HAP-1 (cell line): ENCODE measurements around the gene TBC1D16.

Experiments used
- DNase-seq, 2 experiments: peaks; one replicate each; pipeline ENCODE4 v3.0.0-alpha.2; 2016 to 2020; ENCODE audit warnings: low spot score in 2 of 2
- H3K27me3 ChIP-seq: fragments of 250-450 bp; sonication (Bioruptor Pico); 2 replicates; pipeline ENCODE4 v1.5.1; 2020; ENCODE audit warnings: low read depth, mild to moderate bottlenecking, moderate library complexity
- H3K36me3 ChIP-seq: fragments of 250-450 bp; sonication (Bioruptor Pico); replicated peaks from 2 replicates; pipeline ENCODE4 v1.5.1; 2020; ENCODE audit warnings: mild to moderate bottlenecking
- H3K4me1 ChIP-seq: fragments of 250-450 bp; sonication (Bioruptor Pico); 2 replicates; pipeline ENCODE4 v1.5.1; 2020; ENCODE audit warnings: mild to moderate bottlenecking
- H3K4me3 ChIP-seq: fragments of 250-450 bp; sonication (Bioruptor Pico); 2 replicates; pipeline ENCODE4 v1.5.1; 2020; ENCODE audit warnings: mild to moderate bottlenecking, moderate library complexity
- H3K9me3 ChIP-seq: fragments of 250-450 bp; sonication (Bioruptor Pico); 2 replicates; pipeline ENCODE4 v1.5.1; 2020; ENCODE audit warnings: mild to moderate bottlenecking, moderate library complexity
- in situ Hi-C: fragments of 300-500 bp; cut with MboI; formaldehyde crosslinking; loops from 3 replicates; pipeline ENCODE4 v1.14.3; 2020; ENCODE audit warnings: low sequenced_read_pairs, inconsistent platforms, mixed read lengths

TBC1D16 gene

DNA sequence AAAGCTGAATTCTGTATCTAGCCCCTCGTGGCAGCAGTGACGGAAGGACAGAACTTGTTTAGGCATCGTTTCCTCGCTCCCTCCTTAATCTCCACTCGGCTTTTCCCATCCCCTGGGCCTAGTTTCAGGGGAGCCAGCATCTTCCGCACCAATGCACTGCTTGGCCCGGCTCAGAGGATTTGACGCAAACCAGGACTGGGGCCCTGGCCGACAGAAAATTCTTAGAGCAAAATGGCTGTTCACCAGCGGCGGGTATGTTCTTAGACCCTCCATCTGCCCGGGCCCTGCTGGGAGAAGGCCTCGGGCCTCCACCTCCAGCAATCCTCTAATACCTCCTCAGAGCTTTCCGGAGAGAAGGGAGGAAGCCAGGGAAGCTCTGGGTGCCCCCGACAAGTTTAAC is 54.6 kb downstream of the TBC1D16 start:
- in situ Hi-C loops, result no loop called here
- Histone ChIP-seq H3K27me3 (no peaks in the 10 kb centered on the region), H3K9me3 (no peaks in the 10 kb centered on the region)

DNA sequence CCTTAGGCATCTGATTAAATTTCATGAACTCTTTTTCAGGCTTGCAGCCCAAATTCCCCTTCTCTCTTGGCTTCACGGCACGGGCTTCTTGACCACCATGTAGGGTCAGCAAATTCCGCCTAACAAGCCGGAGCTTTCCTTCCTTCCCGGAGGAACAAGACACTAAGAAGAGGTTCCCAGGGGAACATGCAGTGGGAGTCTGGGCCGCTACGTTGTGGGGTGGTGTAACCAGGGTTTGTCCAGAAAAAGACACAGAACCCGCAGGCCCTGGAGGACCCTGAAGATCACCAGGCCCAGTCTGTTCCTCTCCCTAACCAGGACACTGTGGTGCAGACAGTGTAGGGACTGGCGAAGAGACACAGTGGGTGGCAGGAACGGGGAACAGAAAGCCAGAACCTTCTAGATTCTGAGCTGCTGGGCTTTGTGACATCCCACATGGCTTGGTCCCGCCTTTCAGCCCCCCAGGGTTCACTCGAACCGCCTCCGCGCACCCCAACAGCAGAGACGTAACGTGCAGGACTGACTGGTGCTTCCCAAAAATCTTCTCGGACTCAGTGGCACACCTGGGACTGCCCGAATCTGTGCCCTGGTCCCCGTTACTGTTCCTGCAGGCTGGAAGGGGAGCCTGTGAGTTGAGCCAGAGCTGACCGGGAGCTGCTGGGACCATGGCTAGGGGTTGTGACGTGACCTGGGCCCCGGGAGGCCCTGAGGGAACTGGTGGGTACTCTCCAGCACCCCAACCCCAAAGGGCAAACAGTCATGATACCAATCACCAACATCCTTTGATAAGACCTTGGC is 55.2 kb downstream of the TBC1D16 start:
- in situ Hi-C loops, result no loop called here
- no peaks in the 10 kb centered on the region for H3K36me3 ChIP-seq
- no peaks in the 10 kb centered on the region for H3K9me3 ChIP-seq
- peaks cover 8% of the 10 kb centered on the region; the same call in 1 of the 2 replicates for H3K4me1 ChIP-seq
- no peaks in the 10 kb centered on the region for H3K27me3 ChIP-seq
- no peak for DNase-seq
- no peak overlapping the region for H3K4me3 ChIP-seq

More for the DNA sequence above, 54.6 kb downstream of the TBC1D16 start:
- H3K4me3 ChIP-seq, result no peak overlapping the region
- no peak for DNase-seq
- peaks cover 8% of the 10 kb centered on the region; the same call in 1 of the 2 replicates for H3K4me1 ChIP-seq
- H3K36me3 ChIP-seq, result no peaks in the 10 kb centered on the region

DNA sequence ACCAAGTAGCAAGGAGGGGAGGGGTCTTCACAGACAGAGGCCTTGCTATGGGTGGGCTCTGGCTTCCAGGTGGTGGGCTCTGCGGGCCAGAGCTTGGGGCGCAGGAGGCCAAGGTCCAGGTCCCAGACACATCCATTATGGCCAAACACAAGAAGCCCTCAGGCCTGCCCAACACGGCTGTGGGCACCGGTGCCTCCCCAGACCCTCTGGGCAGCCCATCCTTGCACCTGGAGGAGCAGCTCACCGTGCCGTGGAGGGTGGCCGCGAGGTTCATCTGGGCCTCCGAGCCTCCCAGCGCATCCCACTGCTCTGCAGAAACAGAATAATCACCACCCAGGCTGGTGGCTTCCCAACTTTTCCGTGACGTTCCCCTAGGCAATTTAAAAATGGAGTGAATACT is 55.9 kb downstream of the TBC1D16 start:
- in situ Hi-C loops, result no loop called here
- Histone ChIP-seq H3K36me3 (no peaks in the 10 kb centered on the region), H3K9me3 (no peaks in the 10 kb centered on the region), H3K4me3 (no peak overlapping the region), H3K4me1 (peaks cover 8% of the 10 kb centered on the region; the same call in 1 of the 2 replicates), H3K27me3 (no peaks in the 10 kb centered on the region)
- DNase-seq, result no peak

DNA sequence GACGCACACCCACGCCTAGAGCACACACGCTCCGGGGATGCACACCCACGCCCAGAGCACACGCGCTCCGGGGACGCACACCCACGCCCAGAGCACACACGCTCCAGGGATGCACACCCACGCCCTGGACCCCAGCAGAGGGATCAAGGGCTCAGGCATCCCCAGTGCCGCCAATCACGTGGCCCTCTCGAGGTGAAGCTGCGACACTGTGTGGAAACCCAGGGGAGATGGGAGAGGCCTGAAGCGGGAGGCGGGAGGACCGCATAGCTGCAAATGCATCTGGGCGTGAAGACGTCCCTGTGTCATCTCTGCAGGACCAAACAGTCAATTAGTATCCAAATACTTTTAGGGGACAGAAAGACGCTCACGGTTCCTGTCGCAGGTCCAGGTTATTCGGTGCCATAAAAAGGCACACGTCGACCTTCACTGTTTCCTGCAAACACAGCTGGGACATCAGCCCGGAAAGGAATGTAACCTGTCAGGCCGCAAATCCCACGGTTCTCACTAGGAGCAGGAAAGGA is 56.4 kb downstream of the TBC1D16 start:
- in situ Hi-C loops, result no loop called here
- Histone ChIP-seq H3K36me3 (no peaks in the 10 kb centered on the region), H3K9me3 (no peaks in the 10 kb centered on the region), H3K27me3 (no peaks in the 10 kb centered on the region), H3K4me1 (peaks cover 8% of the 10 kb centered on the region; the same call in 1 of the 2 replicates), H3K4me3 (no peak overlapping the region)
- DNase-seq, result no peak

DNA sequence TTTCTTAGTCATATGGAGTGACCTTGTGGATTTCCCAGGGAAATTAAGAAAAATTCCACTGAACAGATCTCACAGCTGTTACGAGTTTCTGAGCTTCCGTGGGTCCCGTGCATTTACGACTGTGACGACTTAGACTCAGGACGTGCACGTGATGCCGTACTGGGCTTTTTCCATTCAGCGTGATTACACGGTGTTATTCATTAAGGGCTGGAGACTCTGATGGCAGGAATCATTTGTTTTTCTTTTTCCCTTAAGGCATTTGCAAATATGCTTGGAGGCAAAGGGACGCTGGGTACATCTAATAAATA is 57.2 kb downstream of the TBC1D16 start:
- in situ Hi-C loops, result no loop called here
- H3K4me1 ChIP-seq, result peaks cover 8% of the 10 kb centered on the region; the same call in 1 of the 2 replicates
- H3K4me3 ChIP-seq, result no peak overlapping the region
- H3K27me3 ChIP-seq, result no peaks in the 10 kb centered on the region
- H3K9me3 ChIP-seq, result no peaks in the 10 kb centered on the region
- no peaks in the 10 kb centered on the region for H3K36me3 ChIP-seq
- no peak for DNase-seq

DNA sequence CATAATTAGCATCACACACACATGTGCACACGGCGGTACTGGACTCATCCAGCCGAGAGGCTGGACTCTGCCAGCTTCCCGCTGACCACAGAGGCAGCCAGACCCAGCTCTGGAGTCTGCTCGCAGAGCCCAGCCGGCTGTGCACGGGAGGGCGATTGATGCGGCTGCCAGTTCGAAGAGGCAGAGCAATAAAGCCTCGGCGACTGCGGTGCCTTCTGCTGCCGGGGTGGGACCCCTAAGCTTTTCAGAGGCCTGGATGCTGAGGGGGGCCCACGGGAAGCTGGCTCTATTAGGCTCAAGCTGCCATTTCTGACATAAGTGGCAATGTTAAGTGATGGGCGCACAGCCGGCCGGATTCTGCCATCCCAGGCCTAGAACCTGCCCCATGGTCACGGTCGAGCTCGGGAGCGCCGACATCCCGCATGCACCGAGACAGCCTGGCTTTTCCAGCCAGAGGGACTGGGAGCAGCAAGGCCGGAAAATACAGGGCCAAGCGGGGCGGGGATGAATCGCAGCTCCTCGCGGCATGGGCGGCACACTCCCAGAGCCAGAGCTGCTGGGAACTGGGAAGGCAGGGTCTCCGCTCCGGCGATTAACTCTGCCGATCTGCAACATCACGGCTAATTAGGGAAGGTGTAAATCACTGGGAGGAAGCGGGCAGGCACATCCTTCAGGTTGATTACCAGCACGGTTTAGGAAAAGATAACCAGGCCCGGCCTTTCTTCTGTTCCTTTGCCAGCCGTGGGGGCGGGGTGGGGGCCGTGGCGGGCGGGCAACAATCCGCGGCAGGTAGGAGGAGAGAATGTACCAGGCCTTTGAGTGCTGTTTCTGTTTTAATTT is 57.7 kb downstream of the TBC1D16 start:
- no peak for DNase-seq
- in situ Hi-C loops, result no loop called here
- no peaks in the 10 kb centered on the region for H3K9me3 ChIP-seq
- no peak overlapping the region for H3K4me3 ChIP-seq
- peaks cover 8% of the 10 kb centered on the region; the same call in 1 of the 2 replicates for H3K4me1 ChIP-seq
- no peaks in the 10 kb centered on the region for H3K27me3 ChIP-seq
- no peaks in the 10 kb centered on the region for H3K36me3 ChIP-seq

DNA sequence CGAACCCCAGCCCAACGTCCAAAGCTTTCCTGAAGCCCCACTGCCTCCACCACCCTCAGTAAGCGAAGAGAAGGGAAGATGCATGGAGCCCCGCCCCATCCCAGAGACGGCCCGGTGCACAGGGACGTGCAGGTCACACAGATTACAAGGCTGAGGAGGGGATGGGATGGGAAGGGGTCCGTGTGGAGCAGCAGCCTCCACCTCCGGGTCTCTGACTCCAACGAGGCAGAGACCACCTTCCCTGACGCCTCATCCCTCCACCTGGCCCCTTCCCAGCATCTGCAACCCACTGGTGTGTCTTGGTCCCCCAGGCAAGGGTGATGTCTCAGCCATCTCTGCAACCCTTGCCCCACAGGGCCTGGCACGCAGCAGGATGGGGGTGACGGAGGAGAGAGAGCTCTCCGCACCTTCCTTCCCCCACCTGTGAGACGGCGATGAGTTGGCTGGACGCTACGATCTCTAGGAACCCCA is 58.5 kb downstream of the TBC1D16 start:
- no peak for DNase-seq
- in situ Hi-C loops, result no loop called here
- H3K27me3 ChIP-seq, result no peaks in the 10 kb centered on the region
- H3K9me3 ChIP-seq, result no peaks in the 10 kb centered on the region
- peaks cover 6% of the 10 kb centered on the region; the same call in 1 of the 2 replicates for H3K4me1 ChIP-seq
- no peak overlapping the region for H3K4me3 ChIP-seq
- no peaks in the 10 kb centered on the region for H3K36me3 ChIP-seq

DNA sequence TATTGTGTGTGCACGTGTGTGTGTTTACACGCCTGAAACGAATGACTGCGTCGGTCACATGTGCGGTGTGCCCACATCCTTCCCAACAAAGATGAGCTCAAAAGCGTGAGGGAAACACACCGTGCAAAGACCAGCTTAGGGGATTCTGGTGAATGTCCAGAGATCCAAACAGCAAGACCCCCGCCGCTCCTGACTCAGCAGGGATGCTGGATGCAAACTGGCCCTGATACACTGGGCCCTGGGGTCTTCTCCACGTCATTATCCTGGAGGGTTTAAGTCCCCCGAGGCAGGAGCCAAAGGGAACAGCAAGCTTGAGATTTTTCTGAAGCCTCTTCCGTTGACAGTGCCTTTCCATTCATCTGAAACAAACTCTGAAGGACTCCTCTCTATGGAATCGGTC is 59.2 kb downstream of the TBC1D16 start:
- DNase-seq, result no peak
- Histone ChIP-seq H3K36me3 (no peaks in the 10 kb centered on the region), H3K27me3 (no peaks in the 10 kb centered on the region), H3K4me3 (no peak overlapping the region), H3K4me1 (peaks cover under 1% of the 10 kb centered on the region; the same call in 1 of the 2 replicates), H3K9me3 (no peaks in the 10 kb centered on the region)
- in situ Hi-C loops, result no loop called here

DNA sequence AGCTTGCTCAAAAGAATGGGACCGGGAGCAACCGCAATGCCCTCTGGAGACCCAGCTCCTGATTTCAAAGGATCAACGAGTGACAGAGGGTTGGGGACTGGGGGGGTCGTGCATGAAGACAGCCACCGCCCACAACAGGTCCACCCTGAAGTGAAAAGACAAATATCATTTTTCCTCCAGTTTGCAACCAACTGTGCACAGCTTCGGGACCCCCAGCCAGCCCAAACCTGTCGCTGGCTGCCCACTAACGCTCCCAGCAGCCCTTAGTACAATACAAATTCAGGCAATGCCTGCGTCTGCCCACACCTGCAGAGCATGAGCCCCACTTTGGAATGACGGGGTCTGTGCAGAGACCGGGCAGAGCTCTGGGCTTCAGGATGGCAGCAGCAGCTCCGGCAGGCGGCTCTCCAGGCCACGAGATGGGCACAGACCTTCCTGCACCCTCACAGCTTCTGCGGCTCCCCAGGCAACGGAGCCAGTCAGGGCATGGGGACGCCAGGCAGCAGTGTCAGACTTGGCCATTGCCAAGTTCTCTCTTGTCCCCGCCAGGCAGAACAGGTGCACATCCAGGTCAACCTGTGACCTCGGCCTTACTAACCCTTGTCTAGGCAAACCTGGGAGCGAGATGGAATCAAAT is 60.1 kb downstream of the TBC1D16 start:
- H3K4me1 ChIP-seq, result no peaks in the 10 kb centered on the region
- H3K4me3 ChIP-seq, result no peak overlapping the region
- H3K9me3 ChIP-seq, result no peaks in the 10 kb centered on the region
- in situ Hi-C loops, result no loop called here
- H3K27me3 ChIP-seq, result no peaks in the 10 kb centered on the region
- no peak for DNase-seq
- no peaks in the 10 kb centered on the region for H3K36me3 ChIP-seq

DNA sequence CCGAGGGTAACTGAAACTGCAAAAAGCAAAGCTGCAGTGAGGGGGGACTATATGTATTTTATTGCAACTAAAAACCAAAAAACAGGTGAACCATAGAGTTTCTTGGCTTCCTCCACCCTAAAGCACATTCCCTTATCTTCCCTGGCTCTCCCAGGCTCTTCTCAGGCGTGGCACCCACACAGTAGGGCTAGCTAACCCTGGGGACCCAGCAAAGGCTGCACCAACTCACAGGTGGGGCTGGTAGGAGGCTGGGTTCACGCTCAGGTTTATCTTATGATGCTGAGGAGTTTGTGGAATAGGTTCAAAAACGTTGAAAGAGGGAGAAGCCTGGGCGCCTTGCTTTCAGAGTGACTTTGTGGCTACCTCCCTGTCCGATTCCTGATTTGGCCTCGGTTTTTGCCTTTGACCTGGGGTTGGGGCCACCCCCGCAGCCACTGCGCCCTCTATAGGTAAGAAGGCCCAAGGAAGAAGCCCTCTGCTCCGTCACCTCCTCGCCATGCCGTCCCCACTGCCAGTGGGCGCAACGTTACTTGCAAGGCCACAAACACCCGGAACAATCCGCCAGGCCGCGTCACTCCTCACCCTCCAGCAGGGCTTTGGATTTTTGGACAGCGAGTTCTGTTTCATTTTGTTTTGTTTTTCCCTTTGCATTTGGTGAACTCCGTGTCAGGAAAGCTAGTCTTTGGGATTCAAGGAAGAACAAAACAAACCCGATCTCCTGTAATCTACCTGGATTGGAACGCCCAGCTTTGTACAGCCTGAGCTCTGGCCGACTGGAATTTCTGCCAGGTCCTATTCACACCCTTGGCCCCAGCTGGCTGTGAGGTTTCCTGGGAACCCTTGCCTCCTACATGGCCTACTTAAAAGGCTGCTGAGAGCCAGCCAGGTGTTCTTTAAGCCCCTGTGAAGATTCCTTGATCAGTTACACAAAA is 60.8 kb downstream of the TBC1D16 start:
- Histone ChIP-seq H3K27me3 (no peaks in the 10 kb centered on the region), H3K4me3 (no peak overlapping the region), H3K9me3 (no peaks in the 10 kb centered on the region), H3K4me1 (no peaks in the 10 kb centered on the region), H3K36me3 (no peaks in the 10 kb centered on the region)
- DNase-seq, result peak in 1 of 2 experiments; percentile 42
- in situ Hi-C loops, result no loop called here

DNA sequence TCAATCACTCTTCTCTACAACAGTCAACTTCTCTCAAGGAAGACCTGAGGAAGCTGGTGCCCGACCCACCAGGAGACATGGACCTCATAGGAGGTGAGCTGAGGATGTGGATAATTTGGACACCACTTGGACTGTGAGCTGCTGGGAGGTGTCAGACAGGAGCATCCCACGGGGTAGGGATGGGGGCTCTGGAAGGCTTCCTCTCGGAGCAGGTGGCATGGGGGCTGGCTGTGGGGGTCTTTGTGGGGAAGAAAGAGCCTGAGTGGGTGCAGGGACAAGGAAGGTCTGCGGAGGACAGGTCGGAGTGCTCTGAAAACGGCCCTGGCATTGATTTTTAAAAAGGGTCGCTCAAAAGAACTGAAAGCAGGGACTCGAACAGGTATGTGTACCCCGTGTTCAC is 64.0 kb downstream of the TBC1D16 start:
- Histone ChIP-seq H3K4me3 (no peak overlapping the region), H3K4me1 (no peaks in the 10 kb centered on the region), H3K36me3 (no peaks in the 10 kb centered on the region), H3K9me3 (no peaks in the 10 kb centered on the region), H3K27me3 (no peaks in the 10 kb centered on the region)
- in situ Hi-C loops, result no loop called here
- no peak for DNase-seq

DNA sequence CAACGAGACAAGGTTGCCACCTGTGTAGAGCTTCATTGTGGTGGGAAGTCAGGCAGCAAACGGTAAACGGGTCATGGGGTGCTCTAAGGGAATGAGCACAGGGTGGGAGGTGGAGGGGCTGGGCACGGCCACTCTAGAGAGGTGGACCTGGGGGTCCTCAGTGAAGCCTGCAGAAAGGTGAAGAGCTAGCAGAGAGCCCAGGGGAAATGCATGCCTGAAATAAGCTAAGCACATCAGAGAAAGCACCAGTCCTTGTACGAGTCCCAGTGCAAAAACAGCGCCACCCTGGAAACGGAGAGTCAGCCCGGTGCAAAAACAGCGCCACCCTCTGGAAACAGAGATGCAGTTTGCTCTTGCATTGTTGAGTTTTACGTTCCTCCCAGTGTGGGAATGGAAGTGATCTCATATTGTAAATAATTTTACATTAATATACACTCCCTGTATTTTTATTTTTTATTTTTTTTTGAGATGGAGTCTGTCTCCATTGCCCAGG is 65.0 kb downstream of the TBC1D16 start:
- Histone ChIP-seq H3K36me3 (no peaks in the 10 kb centered on the region), H3K4me3 (no peak overlapping the region), H3K27me3 (no peaks in the 10 kb centered on the region), H3K9me3 (no peaks in the 10 kb centered on the region), H3K4me1 (no peaks in the 10 kb centered on the region)
- DNase-seq, result peak; percentile 48 to 52
- in situ Hi-C loops, result no loop called here

DNA sequence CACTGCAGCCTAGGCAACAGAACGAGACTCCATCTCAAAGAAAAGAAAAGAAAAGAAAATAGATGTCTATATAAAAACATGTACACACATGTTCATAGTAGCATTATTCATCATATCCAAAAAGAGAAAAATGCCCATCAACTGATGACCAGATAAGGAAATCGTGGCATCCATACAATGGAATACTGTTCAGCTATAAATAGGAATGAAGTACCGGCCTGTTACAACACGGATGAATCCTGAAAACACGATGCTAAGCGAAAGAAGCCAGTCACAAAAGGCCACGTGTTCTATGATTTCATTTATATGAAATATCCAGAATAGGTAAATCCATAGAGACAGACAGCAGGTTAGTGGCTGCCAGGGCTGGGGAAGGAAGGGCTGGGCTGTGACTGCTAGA is 65.8 kb downstream of the TBC1D16 start:
- in situ Hi-C loops, result no loop called here
- Histone ChIP-seq H3K36me3 (no peaks in the 10 kb centered on the region), H3K4me1 (no peaks in the 10 kb centered on the region)

More for the DNA sequence above, 65.8 kb downstream of the TBC1D16 start:
- Histone ChIP-seq H3K27me3 (no peaks in the 10 kb centered on the region), H3K9me3 (no peaks in the 10 kb centered on the region), H3K4me3 (no peak overlapping the region)
- DNase-seq, result no peak
